Smooth muscle cell (in vitro differentiated cells): Measurements from ENCODE around the gene WBP11. TPM values are rescaled to one million over a fixed set of nuclear protein-coding genes. Genes with fewer than 3 reads are reported as not detected.

Source experiments
- DNase-seq: peaks from one replicate; lab custom pipeline; 2025; ENCODE audit not compliant: unreplicated experiment; lab: John Stamatoyannopoulos, UW
- H2AFZ ChIP-seq: fragments of 200-600 bp; sonication (generic); 2 replicates; pipeline ENCODE4 v1.6.0; 2016; ENCODE audit warnings: antibody characterized with exemption, low read depth, mild to moderate bottlenecking
- H3F3A ChIP-seq: fragments of 200-600 bp; sonication (generic); 2 replicates; pipeline ENCODE4 v1.6.0; 2017; ENCODE audit warnings: antibody characterized with exemption, low read depth
- H3K27ac ChIP-seq: fragments of 200-600 bp; sonication (generic); 2 replicates; pipeline ENCODE4 v1.5.1; 2016; ENCODE audit warnings: low read depth, mild to moderate bottlenecking
- H3K27me3 ChIP-seq: fragments of 200-600 bp; sonication (generic); 2 replicates; pipeline ENCODE4 v1.6.1; 2016; ENCODE audit warnings: low read depth, mild to moderate bottlenecking
- H3K36me3 ChIP-seq: fragments of 200-600 bp; sonication (generic); 2 replicates; pipeline ENCODE4 v1.5.1; 2016; ENCODE audit warnings: low read depth
- H3K4me1 ChIP-seq: fragments of 200-600 bp; sonication (generic); 2 replicates; pipeline ENCODE4 v1.5.1; 2016; ENCODE audit warnings: low read depth
- H3K4me2 ChIP-seq: fragments of 200-600 bp; sonication (generic); 2 replicates; pipeline ENCODE4 v1.6.0; 2016; ENCODE audit warnings: mild to moderate bottlenecking
- H3K4me3 ChIP-seq: fragments of 200-600 bp; sonication (generic); 2 replicates; pipeline ENCODE4 v1.5.1; 2016; ENCODE audit warnings: mild to moderate bottlenecking
- H3K79me2 ChIP-seq: fragments of 200-600 bp; sonication (generic); 2 replicates; pipeline ENCODE4 v1.6.0; 2016; ENCODE audit warnings: low read depth, mild to moderate bottlenecking
- H3K9ac ChIP-seq: fragments of 200-600 bp; sonication (generic); 2 replicates; pipeline ENCODE4 v1.6.0; 2016; ENCODE audit warnings: low read depth
- H3K9me3 ChIP-seq: fragments of 200-600 bp; sonication (generic); replicated peaks from 2 replicates; pipeline ENCODE4 v1.5.1; 2016; ENCODE audit warnings: low read depth
- H4K20me1 ChIP-seq: fragments of 200-600 bp; sonication (generic); 2 replicates; pipeline ENCODE4 v1.6.0; 2016; ENCODE audit warnings: low read depth
- WGBS: methylation state at CpG from one replicate; pipeline ENCODE4 v1.1.7; 2016; ENCODE audit warnings: low lambda C conversion rate; 5-methylcytosine and 5-hydroxymethylcytosine counted together
- polyA plus RNA-seq: library from polyadenylated mRNA; unstranded; fragments of >200 nt; fragmentation: Nextera tagmentation; extraction: Ambion mirVana; gene quantifications from 2 replicates; pipeline ENCODE4 v1.2.1, GENCODE V29; 2016
- total RNA-seq: library from RNA; depleted of rRNA; stranded (reverse); fragments of >200 nt; gene quantifications from 2 replicates; pipeline ENCODE4 v1.2.3, GENCODE V29; 2014
- TF ChIP-seq, protein P1 (sequence below): fragments of 200-600 bp; sonication (generic); IDR thresholded peaks from 2 replicates; pipeline ENCODE4 v1.5.1; 2017; ENCODE audit warnings: borderline replicate concordance, mild to moderate bottlenecking, antibody characterized with exemption; ENCODE audit not compliant: insufficient read depth, poor library complexity, severe bottlenecking

The WBP11 gene
- total and polyA plus RNA-seq, 2 experiments from 2014 or later, result 20.6 to 55.7 TPM

DNA sequence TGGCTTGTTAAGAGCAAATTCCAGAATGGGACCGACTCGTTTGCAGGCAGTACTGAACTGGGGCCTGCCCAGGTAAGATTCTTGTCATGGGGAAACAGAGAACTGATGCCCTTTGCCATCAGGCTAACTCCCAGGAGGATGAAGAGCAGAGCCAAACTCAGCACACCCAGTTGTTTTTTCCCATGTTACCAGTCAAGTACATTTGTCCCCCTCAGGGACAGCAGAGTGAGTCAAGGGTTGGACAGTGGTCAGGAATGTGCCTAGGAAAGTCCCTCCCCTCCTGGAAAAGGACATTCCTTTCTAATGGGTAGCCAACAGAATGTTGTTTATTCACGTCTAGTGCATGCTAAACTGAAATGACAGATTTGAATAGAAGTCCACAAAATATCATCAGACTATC, 38.5 kb upstream of the WBP11 start:
- H3K79me2 ChIP-seq, result peaks cover 30% of the 10 kb centered on the region
- TF ChIP-seq, protein P1, sequence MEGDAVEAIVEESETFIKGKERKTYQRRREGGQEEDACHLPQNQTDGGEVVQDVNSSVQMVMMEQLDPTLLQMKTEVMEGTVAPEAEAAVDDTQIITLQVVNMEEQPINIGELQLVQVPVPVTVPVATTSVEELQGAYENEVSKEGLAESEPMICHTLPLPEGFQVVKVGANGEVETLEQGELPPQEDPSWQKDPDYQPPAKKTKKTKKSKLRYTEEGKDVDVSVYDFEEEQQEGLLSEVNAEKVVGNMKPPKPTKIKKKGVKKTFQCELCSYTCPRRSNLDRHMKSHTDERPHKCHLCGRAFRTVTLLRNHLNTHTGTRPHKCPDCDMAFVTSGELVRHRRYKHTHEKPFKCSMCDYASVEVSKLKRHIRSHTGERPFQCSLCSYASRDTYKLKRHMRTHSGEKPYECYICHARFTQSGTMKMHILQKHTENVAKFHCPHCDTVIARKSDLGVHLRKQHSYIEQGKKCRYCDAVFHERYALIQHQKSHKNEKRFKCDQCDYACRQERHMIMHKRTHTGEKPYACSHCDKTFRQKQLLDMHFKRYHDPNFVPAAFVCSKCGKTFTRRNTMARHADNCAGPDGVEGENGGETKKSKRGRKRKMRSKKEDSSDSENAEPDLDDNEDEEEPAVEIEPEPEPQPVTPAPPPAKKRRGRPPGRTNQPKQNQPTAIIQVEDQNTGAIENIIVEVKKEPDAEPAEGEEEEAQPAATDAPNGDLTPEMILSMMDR, result no peak
- DNase-seq, result no peak
- H3K9ac ChIP-seq, result no peak overlapping the region
- H3K36me3 ChIP-seq, result no peaks in the 10 kb centered on the region
- H3K4me3 ChIP-seq, result no peak overlapping the region
- H3K4me1 ChIP-seq, result no peaks in the 10 kb centered on the region
- peak overlapping the region; percentile 25 for H2AFZ ChIP-seq
- no peaks in the 10 kb centered on the region for H3K27me3 ChIP-seq
- H3F3A ChIP-seq, result peaks cover 17% of the 10 kb centered on the region
- no peaks in the 10 kb centered on the region for H4K20me1 ChIP-seq
- peak overlapping the region; percentile 15 for H3K4me2 ChIP-seq
- WGBS, result 24% methylated on average over 3 of the region's 3 CpGs
- H3K27ac ChIP-seq, result peak overlapping the region; percentile 58
- H3K9me3 ChIP-seq, result no peaks in the 10 kb centered on the region

- Histone ChIP-seq H3K9me3 (no peaks in the 10 kb centered on the region), H4K20me1 (no peaks in the 10 kb centered on the region), H3K4me1 (no peaks in the 10 kb centered on the region), H3K9ac (no peak overlapping the region), H3F3A (peaks cover 20% of the 10 kb centered on the region), H3K79me2 (peaks cover 30% of the 10 kb centered on the region), H3K27me3 (no peaks in the 10 kb centered on the region), H3K36me3 (no peaks in the 10 kb centered on the region), H3K4me3 (no peak overlapping the region), H3K4me2 (no peak overlapping the region), H3K27ac (peak overlapping the region; percentile 58), H2AFZ (no peak overlapping the region)
- 80% methylated on average over 4 of the region's 4 CpGs for WGBS
- no peak for DNase-seq
- TF ChIP-seq, protein P1, result no peak
These were observed 37.3 kb upstream of the WBP11 start for GRCh38 chr12:14840616-14841015.

GRCh38 chr12:14839262-14839661, 36.0 kb upstream of the WBP11 start:
- Histone ChIP-seq H2AFZ (no peak overlapping the region), H3K27ac (peak overlapping the region; percentile 98), H3K79me2 (peaks cover 30% of the 10 kb centered on the region), H3K4me2 (no peak overlapping the region), H4K20me1 (no peaks in the 10 kb centered on the region), H3K36me3 (no peaks in the 10 kb centered on the region), H3K27me3 (no peaks in the 10 kb centered on the region), H3K4me3 (no peak overlapping the region), H3K9ac (no peak overlapping the region), H3K4me1 (peaks cover 3% of the 10 kb centered on the region), H3F3A (peaks cover 31% of the 10 kb centered on the region), H3K9me3 (no peaks in the 10 kb centered on the region)
- TF ChIP-seq, protein P1, result no peak
- WGBS, result 90% methylated on average over 1 of the region's 1 CpG
- no peak for DNase-seq
